Heart left ventricle (tissue), 13 donors: ENCODE measurements around the gene PREX1.

ENCODE experiments used
- CTCF ChIP-seq, 12 donors: fragments of 200-600 bp; sonication (generic) in 4 of 12; IDR thresholded peaks; one replicate each; pipeline versions ENCODE4 v1.5.0 to v1.8.0; 2018 to 2022; ENCODE audit warnings: antibody characterized with exemption in 12 of 12, mild to moderate bottlenecking in 5 of 12
- POLR2A ChIP-seq, 2 donors: fragments of 450-650 bp; IDR thresholded peaks; one replicate each; pipeline ENCODE4 v1.6.1; 2017; ENCODE audit warnings: antibody characterized with exemption in 2 of 2, mild to moderate bottlenecking in 2 of 2, moderate library complexity in 2 of 2
- donor health status: ischemic (EF 13 %, LVEDD 7.1; RV severe dilation, severe dysfunction).
- donor health status: DM: no; HTN: yes; CAD: no.
- donor health status: DM: no; HTN: no; CAD: no.
- donor health status: ischemic (EF 25% LVEDD 6.9; RV normal size, moderate dysfunction).
- donor health status: ischemic (EF 25% LVEDD 5.7; RV mildly dilated, moderate dysfunction).
- donor health status: ischemic (EF 35%, LVEDD 5.7; RV mildly dilated, moderate dysfunction).
- donor health status: nonischemic (EF 11% LVEDD 7.7; RV severe dilation, severe dysfunction).
- donor health status: DM: yes; HTN: yes; CAD: no.
- donor health status: PGD.
- donor health status: ischemic (EF 29% LVEDD 5.4; RV normal size, mild dysfunction).
- donor health status: nonischemic (EF 23%, LVEDD 6.1; RV moderate dilation, normal function).

GRCh38 chr20:48862279-48862678, 34.5 kb upstream of the PREX1 start:
- no peak for TF ChIP-seq CTCF (IDR thresholded peaks at IDR 0.05)
- no peak for TF ChIP-seq POLR2A (IDR thresholded peaks at IDR 0.05)
